ENCODE results near the gene ATG4A.

ATG4A gene

DNA sequence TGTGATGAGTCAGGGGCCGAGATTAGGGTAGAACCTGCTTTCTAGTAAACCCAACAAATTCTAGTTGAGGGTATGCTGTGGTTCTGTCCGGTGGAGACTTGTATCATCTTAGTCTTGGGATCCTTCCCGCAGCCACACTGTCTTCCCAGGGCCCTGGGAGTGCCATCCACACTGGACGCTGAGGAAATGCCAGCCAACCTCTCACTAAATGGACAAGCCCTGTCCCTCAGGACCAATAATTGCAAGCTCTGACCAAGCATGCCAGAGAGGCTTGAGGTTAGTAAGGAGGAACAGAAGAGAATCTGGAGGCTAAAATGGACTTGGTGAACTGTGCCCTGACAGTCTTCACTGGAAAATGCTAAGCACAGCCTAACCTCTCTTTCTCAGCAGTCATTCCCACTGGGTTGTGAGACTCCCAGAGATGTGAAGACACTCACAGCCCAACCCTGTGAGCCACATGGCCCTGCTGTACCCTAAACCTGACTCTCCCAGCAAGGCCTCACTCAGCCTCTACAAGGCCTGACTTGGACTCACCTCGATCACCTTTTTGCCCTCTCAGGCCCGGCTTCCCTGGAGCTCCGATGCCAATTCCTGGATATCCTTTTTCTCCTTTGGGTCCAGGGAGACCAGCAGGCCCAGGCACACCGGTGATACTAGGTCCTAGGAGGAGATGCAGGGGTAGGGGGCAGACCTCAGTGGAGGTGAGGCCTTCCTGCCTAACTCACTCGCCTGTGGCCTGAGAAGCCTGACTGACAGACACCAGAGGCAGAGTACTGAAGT, 77.6 kb downstream of the ATG4A start:
- DNase-seq (ENCODE audit: low spot score) = no peak

DNA sequence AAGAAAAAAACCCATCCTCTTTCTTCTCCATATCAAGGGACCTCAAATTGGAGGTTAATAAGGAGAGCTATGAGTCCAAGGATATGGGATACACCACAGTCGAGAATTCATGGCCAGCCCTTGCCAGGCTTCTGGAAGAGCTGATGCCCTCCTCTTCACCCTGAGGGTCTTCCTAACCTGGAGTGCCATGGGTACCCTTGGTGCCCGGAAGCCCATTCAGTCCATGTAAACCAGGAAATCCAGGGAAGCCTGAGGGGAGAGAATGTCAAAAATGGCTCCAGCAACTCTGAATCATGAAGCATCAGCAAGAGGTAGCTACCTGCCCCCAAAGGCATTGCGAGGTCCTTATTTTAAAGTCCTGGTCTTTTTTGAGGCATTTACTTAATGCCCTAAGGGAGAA, 78.2 kb downstream of the ATG4A start:
- no peak for DNase-seq (ENCODE audit: low spot score)

GRCh38 chrX:108171671-108172070, 80.1 kb downstream of the ATG4A start:
- DNase-seq (ENCODE audit: low spot score) = no peak

DNA sequence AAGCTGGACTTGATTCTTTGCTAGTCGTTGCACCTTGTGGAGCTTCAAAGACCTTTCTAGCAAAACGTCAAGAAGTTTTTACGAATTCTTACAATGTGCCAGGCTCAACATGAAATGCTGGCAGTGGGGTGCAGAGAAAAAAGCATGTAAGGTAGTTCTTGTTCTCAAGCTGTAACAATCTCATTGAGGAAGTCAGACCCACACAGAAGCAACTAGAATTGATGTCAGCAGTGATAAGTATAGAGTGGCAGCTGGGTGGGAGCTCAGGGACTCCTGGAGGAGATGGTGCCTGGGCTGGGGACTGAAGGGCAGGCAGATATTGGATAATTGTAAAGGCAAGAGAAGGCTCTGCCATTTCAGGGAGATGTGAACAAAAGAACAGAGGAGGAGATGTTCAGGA, 82.3 kb downstream of the ATG4A start:
- no peak for DNase-seq (ENCODE audit: low spot score)

- no peak for DNase-seq (ENCODE audit: low spot score)
Observed at GRCh38 chrX:108177351-108178142, 86.0 kb downstream of the ATG4A start.

- no peak for DNase-seq (ENCODE audit: low spot score)
Observed at GRCh38 chrX:108178143-108178498, 86.5 kb downstream of the ATG4A start.

DNA sequence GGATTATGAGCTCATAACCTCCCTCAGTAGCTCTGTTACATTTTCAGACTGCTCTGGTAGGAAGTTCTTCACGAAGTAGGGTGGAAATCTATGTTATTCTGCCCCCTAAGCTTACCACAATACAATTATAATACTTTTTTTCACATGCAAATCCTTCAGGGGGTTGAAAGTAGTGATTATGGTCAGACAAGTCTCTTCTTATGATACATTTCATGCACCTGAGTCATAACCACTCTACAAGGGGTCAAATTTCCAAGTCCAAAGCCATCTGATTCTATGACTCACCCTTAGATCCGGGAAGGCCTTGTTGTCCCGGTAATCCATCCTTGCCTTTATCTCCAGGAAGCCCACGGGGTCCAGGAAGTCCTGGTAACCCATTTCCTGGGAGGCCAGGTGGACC, 95.2 kb downstream of the ATG4A start:
- no peak for DNase-seq (ENCODE audit: low spot score)

DNA sequence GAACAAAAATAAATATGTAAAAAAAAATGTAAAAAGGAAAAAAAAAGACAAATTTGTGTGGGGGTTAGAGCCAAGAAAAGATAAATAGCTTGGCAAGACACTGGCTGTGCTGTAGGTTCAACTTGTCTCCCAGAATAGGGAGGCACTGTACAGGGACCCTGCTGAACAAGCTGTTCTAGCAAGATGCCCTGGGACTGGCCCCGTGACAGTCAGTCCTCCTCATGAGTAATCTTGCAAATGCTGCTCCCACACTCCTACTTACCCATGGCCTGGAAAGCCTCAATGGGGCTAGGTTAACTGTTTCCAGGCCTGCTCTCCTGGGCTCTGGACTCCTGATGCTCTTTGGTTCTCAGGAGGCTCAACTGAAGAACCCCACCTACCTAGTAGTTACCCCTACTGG, 106.8 kb downstream of the ATG4A start:
- no peak for DNase-seq (ENCODE audit: low spot score)

DNA sequence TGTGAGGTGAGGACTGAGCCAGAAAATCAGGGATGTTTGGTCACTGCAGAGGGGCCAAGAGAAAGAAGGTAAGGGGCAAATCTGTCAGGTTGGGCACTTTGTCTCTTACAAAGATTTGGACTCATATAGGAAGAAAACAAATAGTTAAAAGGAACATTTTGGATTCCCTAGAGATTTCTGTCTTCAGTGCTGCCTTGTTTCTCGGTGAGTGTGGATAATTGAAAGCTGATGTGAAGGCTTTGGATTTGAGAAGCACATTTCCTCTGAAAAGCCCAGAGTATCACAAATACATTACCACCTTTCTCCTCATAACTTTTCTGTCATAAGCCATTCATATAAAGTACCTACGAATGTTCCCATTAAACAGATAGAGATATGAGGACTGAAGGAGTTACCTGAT, 107.5 kb downstream of the ATG4A start:
- no peak for DNase-seq (ENCODE audit: low spot score)

- peak; percentile 33 for DNase-seq (ENCODE audit: low spot score)
Observed at GRCh38 chrX:108199691-108200090, 108.1 kb downstream of the ATG4A start.

GRCh38 chrX:108203540-108203939, 112.0 kb downstream of the ATG4A start:
- DNase-seq (ENCODE audit: low spot score) = no peak

Data from NAMALWA (cell line).